Thoracic aorta (tissue), 2 donors: ENCODE measurements around the gene SNCAIP. TPM values are rescaled to one million over a fixed set of nuclear protein-coding genes. Genes with fewer than 3 reads are reported as not detected.

Experiments used
- ATAC-seq: fragments of 150-250 bp; one replicate; pipeline ENCODE4 v1.8.0; 2017; ENCODE audit warnings: low read depth; ENCODE audit not compliant: insufficient number of reproducible peaks, low FRiP score
- DNase-seq: peaks from one replicate; pipeline ENCODE4 v3.0.0-alpha.2; 2020; ENCODE audit warnings: low spot score
- H3K27ac ChIP-seq, 2 donors: fragments of 200-600 bp; sonication (generic); 1 replicate in 1 of 2; 2 replicates in 1 of 2; pipeline ENCODE4 v1.5.1; 2016; ENCODE audit warnings: mild to moderate bottlenecking in 2 of 2, moderate library complexity in 2 of 2
- H3K27me3 ChIP-seq: fragments of 200-600 bp; sonication (generic); replicated peaks from 2 replicates; pipeline ENCODE4 v1.6.0; 2016; ENCODE audit warnings: mild to moderate bottlenecking; ENCODE audit not compliant: insufficient read depth
- H3K36me3 ChIP-seq: fragments of 200-600 bp; sonication (generic); one replicate; pipeline ENCODE4 v1.5.1; 2016
- H3K4me1 ChIP-seq, 2 donors: fragments of 200-600 bp; sonication (generic); 1 replicate in 1 of 2; 2 replicates in 1 of 2; pipeline versions ENCODE4 v1.5.1 to v1.6.0; 2016; ENCODE audit warnings: low read depth in 2 of 2, mild to moderate bottlenecking in 1 of 2; ENCODE audit not compliant: control insufficient read depth in 1 of 2
- H3K4me3 ChIP-seq: fragments of 200-600 bp; sonication (generic); 2 replicates; pipeline ENCODE4 v1.5.1; 2016; ENCODE audit warnings: mild to moderate bottlenecking
- H3K9me3 ChIP-seq: fragments of 200-600 bp; sonication (generic); 2 replicates; pipeline ENCODE4 v1.5.1; 2016
- CTCF ChIP-seq: fragments of 200-600 bp; sonication (generic); IDR thresholded peaks from one replicate; pipeline ENCODE4 v1.5.1; 2019; ENCODE audit warnings: antibody characterized with exemption
- total RNA-seq, 2 donors: library from RNA; depleted of rRNA; stranded (reverse); fragments of >200 nt; gene quantifications; one replicate each; pipeline versions ENCODE4 v1.1.0 to v1.2.3, GENCODE V29; 2016

SNCAIP gene
- total RNA-seq, 2 donors from 2014 or later = 4.5 to 8.5 TPM

DNA sequence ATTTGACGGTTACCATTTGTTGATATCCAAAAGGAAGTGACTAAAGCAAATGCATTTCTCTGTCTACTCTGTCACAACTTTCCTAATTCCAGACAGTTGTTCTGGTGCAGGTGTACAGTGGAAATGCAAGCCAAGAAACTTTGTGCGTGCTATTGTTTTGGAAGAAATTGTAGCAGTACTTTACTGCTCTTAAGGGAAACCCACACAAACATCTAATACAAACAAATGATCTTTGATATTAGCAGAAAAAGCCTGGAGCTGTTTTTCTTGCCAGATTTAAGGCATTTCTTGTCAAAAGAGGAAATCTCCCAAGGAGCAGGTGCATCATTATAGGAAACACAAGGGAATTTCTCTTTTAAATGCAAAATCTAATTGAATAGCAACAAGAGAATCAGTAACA lies 2.0 kb downstream of the SNCAIP start:
- no peaks in the 10 kb centered on the region for H3K27me3 ChIP-seq
- ATAC-seq (no peak), DNase-seq (no peak)
- H3K4me1 ChIP-seq = peaks cover 3 to 19% of the 10 kb centered on the region in 2 donors
- no peak overlapping the region for H3K4me3 ChIP-seq
- TF ChIP-seq CTCF = no peak
- no peaks in the 10 kb centered on the region for H3K9me3 ChIP-seq
- no peaks in the 10 kb centered on the region for H3K36me3 ChIP-seq
- no peak overlapping the region for H3K27ac ChIP-seq

GRCh38 chr5:122315521-122315920 lies 3.5 kb downstream of the SNCAIP start:
- TF ChIP-seq CTCF = no peak
- Histone ChIP-seq H3K36me3 (no peaks in the 10 kb centered on the region), H3K27ac (no peak overlapping the region), H3K27me3 (no peaks in the 10 kb centered on the region), H3K9me3 (no peaks in the 10 kb centered on the region), H3K4me1 (peaks cover 3 to 19% of the 10 kb centered on the region in 2 donors), H3K4me3 (no peak overlapping the region)
- ATAC-seq (no peak), DNase-seq (no peak)

DNA sequence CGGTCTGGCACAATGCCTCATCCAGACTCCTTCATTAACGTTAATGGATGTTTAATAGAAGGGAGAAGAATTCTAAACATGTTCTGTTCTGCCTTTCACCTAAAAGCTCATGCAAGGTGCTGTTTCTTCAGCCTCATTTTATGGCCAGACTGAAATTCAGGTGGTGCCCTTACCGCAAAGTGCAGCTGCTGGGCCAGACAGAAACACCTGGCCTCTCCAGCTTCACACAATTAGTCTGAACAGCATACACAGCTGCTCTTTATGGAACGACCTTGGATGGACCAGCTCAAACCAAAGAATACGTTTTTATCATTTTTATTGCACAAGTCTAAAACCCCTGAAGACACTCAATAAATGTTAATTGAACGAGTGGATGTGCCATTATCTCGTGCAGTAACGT lies 4.6 kb downstream of the SNCAIP start:
- H3K4me3 ChIP-seq = no peak overlapping the region
- H3K36me3 ChIP-seq = no peaks in the 10 kb centered on the region
- H3K9me3 ChIP-seq = no peaks in the 10 kb centered on the region
- no peak overlapping the region for H3K27ac ChIP-seq
- no peak for TF ChIP-seq CTCF
- peaks cover 3 to 19% of the 10 kb centered on the region in 2 donors for H3K4me1 ChIP-seq
- H3K27me3 ChIP-seq = no peaks in the 10 kb centered on the region
- ATAC-seq = no peak
- DNase-seq = no peak

GRCh38 chr5:122319897-122320296 lies 7.9 kb downstream of the SNCAIP start:
- Histone ChIP-seq H3K4me1 (peaks cover 6 to 20% of the 10 kb centered on the region in 2 donors), H3K4me3 (no peak overlapping the region), H3K27me3 (no peaks in the 10 kb centered on the region), H3K36me3 (no peaks in the 10 kb centered on the region), H3K27ac (no peak overlapping the region), H3K9me3 (no peaks in the 10 kb centered on the region)
- ATAC-seq (no peak), DNase-seq (no peak)
- TF ChIP-seq CTCF = no peak

GRCh38 chr5:122321921-122322320 lies 9.9 kb downstream of the SNCAIP start:
- Histone ChIP-seq H3K27ac (no peak overlapping the region), H3K4me1 (peaks cover 6 to 20% of the 10 kb centered on the region in 2 donors), H3K27me3 (no peaks in the 10 kb centered on the region), H3K36me3 (no peaks in the 10 kb centered on the region), H3K9me3 (no peaks in the 10 kb centered on the region), H3K4me3 (no peak overlapping the region)
- TF ChIP-seq CTCF = no peak
- DNase-seq (no peak), ATAC-seq (no peak)
